Epidermal melanocyte (primary cell): Measurements from ENCODE around the gene CD82.

Experiments
- DNase-seq: peaks from one replicate; pipeline ENCODE4 v3.0.0; 2011; ENCODE audit warnings: low spot score; ENCODE audit not compliant: insufficient read length

The CD82 gene

DNA sequence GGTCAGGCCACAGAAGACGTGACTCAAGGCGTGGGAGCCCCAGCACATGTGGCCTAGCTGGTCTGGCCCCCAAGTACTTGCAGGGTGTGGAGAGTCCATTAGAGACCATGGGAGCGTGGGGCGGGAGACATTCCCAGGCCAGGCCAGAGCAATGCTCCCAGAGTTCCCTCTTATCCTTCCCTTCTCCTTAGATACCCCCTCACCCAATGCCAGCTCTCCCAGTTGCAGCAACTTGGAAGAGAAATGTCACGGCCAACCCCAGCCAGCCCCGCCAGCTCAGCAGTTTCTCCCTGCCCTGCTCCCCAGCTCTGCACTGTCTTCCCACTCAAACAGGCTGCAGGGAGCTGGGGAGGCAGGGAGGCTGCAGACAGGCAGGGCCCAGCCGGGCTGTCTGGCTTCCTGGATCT lies 95.9 kb downstream of the CD82 start:
- DNase-seq = no peak
